OCI-LY1 (cell line): ENCODE results near the gene CDC42BPB.

ENCODE experiments used
- H2AFZ ChIP-seq: fragments of 200-600 bp; sonication (generic), shearing (Covaris generic); 2 replicates; pipeline ENCODE4 v1.6.0; 2014; ENCODE audit warnings: antibody characterized with exemption, mild to moderate bottlenecking, low read length
- H3F3A ChIP-seq: fragments of 200-600 bp; sonication (generic), shearing (Covaris generic); 2 replicates; pipeline ENCODE4 v1.6.0; 2014; ENCODE audit warnings: mild to moderate bottlenecking, antibody characterized with exemption, low read length, moderate library complexity; ENCODE audit not compliant: insufficient read depth
- H3K27ac ChIP-seq: fragments of 200-600 bp; sonication (generic); 2 replicates; pipeline ENCODE4 v1.5.1; 2014; ENCODE audit warnings: low read length, mixed run types, mild to moderate bottlenecking, low read depth; ENCODE audit not compliant: poor library complexity, severe bottlenecking
- H3K27me3 ChIP-seq: fragments of 200-600 bp; sonication (generic); 2 replicates; pipeline ENCODE4 v1.6.0; 2014; ENCODE audit warnings: antibody characterized with exemption, mild to moderate bottlenecking, low read length, moderate library complexity; ENCODE audit not compliant: insufficient read depth
- H3K36me3 ChIP-seq: fragments of 200-600 bp; sonication (generic); 2 replicates; pipeline ENCODE4 v1.6.1; 2014; ENCODE audit warnings: mild to moderate bottlenecking, antibody characterized with exemption, low read length, moderate library complexity, mixed read lengths; ENCODE audit not compliant: insufficient read depth
- H3K4me1 ChIP-seq: fragments of 200-600 bp; sonication (generic); 2 replicates; pipeline ENCODE4 v1.5.1; 2014; ENCODE audit warnings: mild to moderate bottlenecking, low read length, moderate library complexity; ENCODE audit not compliant: insufficient read depth, severe bottlenecking
- H3K4me2 ChIP-seq: fragments of 200-600 bp; sonication (generic), shearing (Covaris generic); 2 replicates; pipeline ENCODE4 v1.6.1; 2014; ENCODE audit warnings: low read length
- H3K4me3 ChIP-seq: fragments of 200-600 bp; sonication (generic); 2 replicates; pipeline ENCODE4 v1.5.1; 2014; ENCODE audit warnings: low read length, low read depth, mild to moderate bottlenecking, mixed read lengths; ENCODE audit not compliant: poor library complexity, severe bottlenecking
- H3K79me2 ChIP-seq: fragments of 200-600 bp; shearing (Covaris generic); 2 replicates; pipeline ENCODE4 v1.6.1; 2016; ENCODE audit warnings: mixed run types, low read length, mixed read lengths; ENCODE audit not compliant: insufficient read depth
- H3K9ac ChIP-seq: fragments of 200-600 bp; sonication (generic), shearing (Covaris generic); 2 replicates; pipeline ENCODE4 v1.6.1; 2014; ENCODE audit warnings: mild to moderate bottlenecking, low read length, mixed read lengths
- H3K9me2 ChIP-seq: fragments of 200-600 bp; sonication (generic), shearing (Covaris generic); 2 replicates; pipeline ENCODE4 v1.6.1; 2014; ENCODE audit warnings: low read depth, mild to moderate bottlenecking, low read length, mixed read lengths
- H3K9me3 ChIP-seq: fragments of 200-600 bp; shearing (Covaris generic); 2 replicates; pipeline ENCODE4 v1.6.1; 2014; ENCODE audit warnings: low read length, mixed read lengths
- H4K20me1 ChIP-seq: fragments of 200-600 bp; sonication (generic), shearing (Covaris generic); 2 replicates; pipeline ENCODE4 v1.6.0; 2016; ENCODE audit warnings: mild to moderate bottlenecking, low read length; ENCODE audit not compliant: insufficient read depth
- EZH2 ChIP-seq: fragments of 200-600 bp; sonication (generic), shearing (Covaris generic); IDR thresholded peaks from 2 replicates; pipeline ENCODE4 v1.8.0; 2017; ENCODE audit warnings: borderline replicate concordance, mixed run types, mild to moderate bottlenecking, antibody characterized with exemption, low read length, moderate library complexity, mixed read lengths
- TF ChIP-seq, protein P1 (sequence below): fragments of 200-600 bp; sonication (generic), shearing (Covaris generic); IDR thresholded peaks from 2 replicates; pipeline ENCODE4 v1.5.1; 2017; ENCODE audit warnings: mild to moderate bottlenecking, antibody characterized with exemption, low read length, moderate library complexity, mixed read lengths

The CDC42BPB gene

DNA sequence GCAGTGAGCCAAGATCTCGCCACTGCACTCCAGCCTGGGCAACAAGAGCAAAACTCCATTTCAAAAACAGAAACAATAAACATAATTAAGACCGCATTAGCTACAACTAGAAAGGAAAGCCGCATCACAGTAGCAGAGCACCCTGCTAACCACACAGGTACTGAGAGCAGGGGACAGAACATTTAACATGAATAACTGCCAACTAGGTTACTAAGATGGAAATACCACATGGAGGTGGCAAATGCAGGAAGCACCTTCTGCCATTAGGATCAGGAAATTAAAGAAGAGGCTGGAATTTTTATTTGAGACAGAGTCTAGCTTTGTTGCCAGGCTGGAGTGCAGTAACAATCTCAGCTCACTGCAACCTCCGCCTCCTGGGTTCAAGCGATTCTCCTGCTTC, 41.9 kb downstream of the CDC42BPB start:
- H3K9me3 ChIP-seq: no peaks in the 10 kb centered on the region
- H3K4me2 ChIP-seq: no peak overlapping the region
- no peak overlapping the region for H2AFZ ChIP-seq
- H3K4me1 ChIP-seq: no peaks in the 10 kb centered on the region
- no peak overlapping the region for H3K27ac ChIP-seq
- TF ChIP-seq EZH2: no peak
- TF ChIP-seq, protein P1, sequence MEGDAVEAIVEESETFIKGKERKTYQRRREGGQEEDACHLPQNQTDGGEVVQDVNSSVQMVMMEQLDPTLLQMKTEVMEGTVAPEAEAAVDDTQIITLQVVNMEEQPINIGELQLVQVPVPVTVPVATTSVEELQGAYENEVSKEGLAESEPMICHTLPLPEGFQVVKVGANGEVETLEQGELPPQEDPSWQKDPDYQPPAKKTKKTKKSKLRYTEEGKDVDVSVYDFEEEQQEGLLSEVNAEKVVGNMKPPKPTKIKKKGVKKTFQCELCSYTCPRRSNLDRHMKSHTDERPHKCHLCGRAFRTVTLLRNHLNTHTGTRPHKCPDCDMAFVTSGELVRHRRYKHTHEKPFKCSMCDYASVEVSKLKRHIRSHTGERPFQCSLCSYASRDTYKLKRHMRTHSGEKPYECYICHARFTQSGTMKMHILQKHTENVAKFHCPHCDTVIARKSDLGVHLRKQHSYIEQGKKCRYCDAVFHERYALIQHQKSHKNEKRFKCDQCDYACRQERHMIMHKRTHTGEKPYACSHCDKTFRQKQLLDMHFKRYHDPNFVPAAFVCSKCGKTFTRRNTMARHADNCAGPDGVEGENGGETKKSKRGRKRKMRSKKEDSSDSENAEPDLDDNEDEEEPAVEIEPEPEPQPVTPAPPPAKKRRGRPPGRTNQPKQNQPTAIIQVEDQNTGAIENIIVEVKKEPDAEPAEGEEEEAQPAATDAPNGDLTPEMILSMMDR: no peak
- no peaks in the 10 kb centered on the region for H3K9me2 ChIP-seq
- H3K9ac ChIP-seq: no peak overlapping the region
- H4K20me1 ChIP-seq: no peaks in the 10 kb centered on the region
- H3K36me3 ChIP-seq: no peaks in the 10 kb centered on the region
- H3K4me3 ChIP-seq: no peak overlapping the region
- no peaks in the 10 kb centered on the region for H3K27me3 ChIP-seq
- H3K79me2 ChIP-seq: no peaks in the 10 kb centered on the region
- H3F3A ChIP-seq: no peaks in the 10 kb centered on the region

DNA sequence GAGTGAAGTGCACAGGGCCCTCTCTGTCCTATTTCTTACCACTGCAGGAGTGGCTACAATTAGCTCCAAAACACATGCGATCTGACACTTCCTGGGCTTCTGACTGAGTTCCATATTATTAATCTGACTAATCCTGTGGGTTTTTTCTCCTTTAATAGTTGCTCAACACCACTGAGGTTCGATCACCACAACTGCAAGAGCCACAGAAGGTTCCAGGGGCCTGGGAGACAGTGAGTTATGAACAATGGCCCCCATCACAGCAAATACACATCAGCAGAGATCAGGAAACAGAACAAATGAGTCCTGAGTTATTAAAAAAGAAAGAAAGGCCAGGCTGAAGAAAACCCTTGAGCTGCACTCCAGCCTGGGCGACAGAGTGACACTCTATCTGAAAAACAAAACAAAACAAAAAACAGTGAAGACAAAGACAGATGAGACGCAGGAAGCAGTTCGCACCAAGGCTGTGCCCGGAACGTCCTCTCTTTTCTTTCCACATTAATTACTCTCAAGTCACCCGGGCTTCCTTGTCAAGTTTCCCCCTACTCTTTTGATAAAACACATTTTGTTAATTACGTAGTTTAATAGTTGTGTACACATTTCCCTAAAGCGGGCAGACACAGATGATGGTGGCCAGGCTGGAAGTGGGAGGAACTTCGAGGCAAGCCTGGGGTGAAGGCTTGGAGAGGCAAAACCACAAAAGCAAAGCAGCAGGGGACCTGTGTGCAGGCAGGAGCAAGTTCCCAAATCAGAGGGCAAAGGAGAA, 42.7 kb downstream of the CDC42BPB start:
- Histone ChIP-seq H4K20me1 (no peaks in the 10 kb centered on the region), H3K36me3 (no peaks in the 10 kb centered on the region), H3K9me3 (no peaks in the 10 kb centered on the region), H3K9me2 (no peaks in the 10 kb centered on the region), H3F3A (no peaks in the 10 kb centered on the region), H3K79me2 (no peaks in the 10 kb centered on the region), H3K27me3 (no peaks in the 10 kb centered on the region), H2AFZ (no peak overlapping the region), H3K27ac (no peak overlapping the region), H3K4me2 (no peak overlapping the region), H3K4me3 (no peak overlapping the region), H3K9ac (no peak overlapping the region), H3K4me1 (no peaks in the 10 kb centered on the region)
- TF ChIP-seq, protein P1: no peak
- TF ChIP-seq EZH2: no peak

DNA sequence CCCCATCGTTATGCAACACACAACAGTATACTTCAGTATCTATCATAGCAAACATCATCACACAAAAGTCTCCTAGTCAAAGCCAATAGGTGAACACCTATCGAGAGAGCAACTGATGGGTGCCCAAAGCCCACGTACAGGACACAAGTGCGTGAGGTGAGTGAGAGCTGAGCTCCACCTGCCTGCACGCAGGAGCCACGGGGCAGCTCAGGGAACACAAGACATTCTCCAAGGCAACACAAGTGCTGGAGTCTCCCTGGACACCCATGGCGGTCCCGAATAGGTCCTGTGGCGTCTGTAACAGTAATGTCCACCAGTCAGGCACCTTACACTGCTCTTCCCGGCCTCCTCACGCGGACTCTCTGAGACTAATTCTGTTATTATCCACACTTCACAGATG, 44.3 kb downstream of the CDC42BPB start:
- no peaks in the 10 kb centered on the region for H3K4me1 ChIP-seq
- H3K4me3 ChIP-seq: no peak overlapping the region
- H3K9me2 ChIP-seq: no peaks in the 10 kb centered on the region
- H3K9me3 ChIP-seq: no peaks in the 10 kb centered on the region
- H3K27me3 ChIP-seq: no peaks in the 10 kb centered on the region
- no peak overlapping the region for H3K27ac ChIP-seq
- no peak overlapping the region for H3K9ac ChIP-seq
- no peak overlapping the region for H2AFZ ChIP-seq
- TF ChIP-seq, protein P1: no peak
- no peak for TF ChIP-seq EZH2
- H3F3A ChIP-seq: no peaks in the 10 kb centered on the region
- no peaks in the 10 kb centered on the region for H3K79me2 ChIP-seq
- H3K36me3 ChIP-seq: no peaks in the 10 kb centered on the region
- no peaks in the 10 kb centered on the region for H4K20me1 ChIP-seq
- H3K4me2 ChIP-seq: no peak overlapping the region
